GM12874 (cell line): ENCODE results near the gene PPP1R12B.

Experiments
- CTCF ChIP-seq: IDR thresholded peaks from 2 replicates; pipeline ENCODE4 v1.5.1; 2011; ENCODE audit warnings: low read depth, mild to moderate bottlenecking, control low read depth, low read length, moderate library complexity; ENCODE audit not compliant: insufficient read depth

The PPP1R12B gene

GRCh38 chr1:202349206-202349928 is 868 bp downstream of the PPP1R12B start:
- no peak for TF ChIP-seq CTCF

GRCh38 chr1:202351725-202352124 is 3.2 kb downstream of the PPP1R12B start:
- TF ChIP-seq CTCF = no peak

GRCh38 chr1:202355944-202356553 is 7.5 kb downstream of the PPP1R12B start:
- TF ChIP-seq CTCF = no peak

- TF ChIP-seq CTCF = no peak
These were observed 9.0 kb downstream of the PPP1R12B start for GRCh38 chr1:202357506-202357905.

- TF ChIP-seq CTCF = no peak
These were observed 12.7 kb downstream of the PPP1R12B start for GRCh38 chr1:202361224-202361623.

GRCh38 chr1:202361701-202362100 is 13.2 kb downstream of the PPP1R12B start:
- TF ChIP-seq CTCF = no peak

GRCh38 chr1:202362212-202362611 is 13.7 kb downstream of the PPP1R12B start:
- TF ChIP-seq CTCF = no peak
